ENCODE results near the gene CRISPLD2.

The CRISPLD2 gene

DNA sequence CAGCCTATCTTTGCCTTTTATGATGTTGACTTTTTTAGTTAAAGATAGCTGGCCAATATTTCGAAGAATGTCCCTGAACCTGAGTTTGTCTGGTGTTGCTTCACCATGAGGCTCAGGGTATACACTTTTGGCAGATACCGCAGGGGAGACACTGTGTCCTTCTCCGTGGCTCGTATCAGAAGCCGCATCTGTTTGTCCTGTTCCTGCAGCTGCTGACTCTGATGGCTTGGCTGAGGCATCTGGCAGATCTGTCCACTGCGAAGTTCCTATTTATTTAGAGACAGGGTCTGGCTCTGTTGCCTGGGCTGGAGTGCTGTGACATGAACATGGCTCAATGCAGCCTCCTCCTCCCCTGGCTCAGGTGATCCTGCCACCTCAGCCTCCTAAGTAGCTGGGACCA is 93.5 kb downstream of the CRISPLD2 start:
- DNase-seq (ENCODE audit: low read depth) = no peak

DNA sequence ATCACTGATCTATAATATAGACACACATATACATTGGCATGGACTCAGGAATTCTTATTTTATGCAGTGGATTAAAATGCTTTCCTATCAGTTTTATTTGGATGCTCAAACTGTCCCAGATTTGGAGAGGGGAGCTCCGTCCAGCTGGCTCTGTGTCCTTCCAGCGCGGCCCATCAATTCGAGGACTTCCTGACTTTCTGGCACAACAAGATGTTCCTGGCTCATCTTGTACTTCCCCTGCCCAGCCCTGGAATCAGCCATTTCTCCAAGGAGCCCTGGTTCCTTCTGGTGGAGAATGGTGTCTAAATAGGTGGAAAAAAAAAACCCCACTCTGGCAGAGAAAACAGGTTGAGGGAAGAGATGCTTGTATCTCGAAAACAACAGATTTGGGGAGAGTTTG is 94.5 kb downstream of the CRISPLD2 start:
- no peak for DNase-seq (ENCODE audit: low read depth)

DNA sequence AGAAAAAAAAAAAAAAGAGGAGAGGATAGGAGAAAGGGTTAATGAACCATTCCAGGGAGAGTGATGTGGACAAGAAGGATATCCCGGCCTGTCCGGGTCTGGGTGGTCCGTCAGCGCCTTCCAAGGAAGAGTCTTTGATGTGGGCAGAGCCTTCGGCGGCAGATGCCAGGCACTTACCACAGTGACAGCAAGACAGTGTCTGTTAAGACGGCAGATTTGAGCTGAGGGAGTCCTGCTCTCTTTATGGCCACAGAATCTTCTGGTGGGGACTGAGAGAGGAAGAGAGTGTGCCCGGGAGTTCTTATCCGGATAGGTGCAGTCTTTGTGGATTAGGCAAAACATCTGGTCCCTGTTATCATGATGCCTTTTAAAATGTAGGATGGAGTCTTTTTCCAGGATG is 96.4 kb downstream of the CRISPLD2 start:
- no peak for DNase-seq (ENCODE audit: low read depth)

DNA sequence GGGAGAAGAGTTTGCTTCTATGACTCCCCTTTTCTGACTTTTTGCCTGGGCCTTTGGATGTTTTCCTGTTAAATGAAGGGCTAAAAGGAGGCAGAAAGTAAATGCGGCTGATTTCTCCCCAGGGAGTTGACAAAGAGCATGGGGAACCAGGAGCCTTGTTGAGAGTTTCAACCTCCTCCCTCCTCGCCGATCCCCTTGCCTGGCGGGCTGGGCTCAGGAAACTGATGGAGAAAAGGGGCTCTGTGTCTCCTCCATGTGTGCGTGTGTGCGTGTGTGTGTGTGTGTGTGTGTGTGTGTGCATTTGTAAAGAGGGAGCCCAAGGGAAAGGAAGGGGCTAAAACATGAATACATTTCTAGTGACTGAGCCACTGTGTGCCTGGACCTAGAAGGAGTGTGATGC is 97.1 kb downstream of the CRISPLD2 start:
- no peak for DNase-seq (ENCODE audit: low read depth)

DNA sequence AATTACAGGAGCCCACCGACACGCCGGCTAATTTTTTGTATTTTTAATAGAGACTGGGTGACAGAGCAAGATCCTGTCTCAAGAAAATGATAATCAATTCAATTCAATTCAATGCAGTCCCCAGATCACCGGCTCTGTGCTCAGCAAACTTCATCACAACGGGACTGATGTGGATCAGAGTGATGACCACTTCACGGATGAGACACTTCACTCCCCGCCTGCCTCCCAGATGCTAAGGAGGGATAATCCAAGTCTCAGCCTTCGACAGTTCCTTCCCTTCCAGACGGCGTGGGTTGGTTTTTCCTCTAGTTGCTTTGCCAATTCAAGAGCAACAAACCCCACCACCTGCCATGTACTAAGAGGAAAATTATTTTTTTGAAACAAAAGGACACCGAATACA is 97.7 kb downstream of the CRISPLD2 start:
- DNase-seq (ENCODE audit: low read depth) = no peak

DNA sequence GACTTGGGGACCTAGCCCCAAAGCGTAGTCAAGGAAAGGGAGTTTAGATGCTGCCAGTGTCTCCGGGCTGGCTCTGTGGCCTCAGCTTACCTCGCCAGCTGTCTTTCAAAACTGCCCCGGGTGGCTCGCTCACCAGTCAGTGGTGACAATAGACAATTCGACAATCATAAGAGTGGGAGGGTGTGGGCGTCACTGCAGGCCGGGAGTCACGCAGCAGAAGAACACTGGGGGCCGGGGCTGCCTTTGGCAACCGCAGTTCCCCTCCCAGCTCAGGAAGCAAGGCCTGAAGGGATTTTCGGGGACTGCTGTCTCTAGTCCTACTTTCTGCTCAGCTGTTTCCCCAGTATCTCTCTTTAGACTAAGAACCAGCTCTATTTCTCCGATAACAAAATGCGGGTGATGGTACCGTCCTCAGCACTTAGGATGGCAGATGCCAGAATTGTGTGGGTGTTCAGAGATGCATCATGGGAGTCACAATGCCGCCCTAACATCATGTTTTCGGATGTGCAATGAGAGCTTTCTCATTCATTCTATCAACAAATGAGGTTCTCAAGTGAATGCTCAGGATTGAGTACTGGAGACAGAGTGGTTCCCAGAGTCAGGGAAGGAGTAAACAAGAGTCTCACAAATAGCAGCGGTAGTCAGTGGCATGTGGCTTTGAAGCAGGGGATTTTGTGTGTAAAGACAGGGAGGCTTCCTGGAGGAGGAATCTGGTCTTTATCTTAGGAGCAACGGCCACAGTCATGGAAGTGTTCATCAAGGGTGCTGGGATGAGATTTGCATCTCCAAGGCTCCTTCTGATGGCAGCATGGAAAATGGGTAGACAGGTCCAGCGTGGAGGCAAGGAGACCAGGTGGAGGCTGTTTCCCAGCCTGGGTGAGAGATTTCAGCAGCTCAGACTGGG is 98.5 kb downstream of the CRISPLD2 start:
- DNase-seq (ENCODE audit: low read depth) = no peak

DNA sequence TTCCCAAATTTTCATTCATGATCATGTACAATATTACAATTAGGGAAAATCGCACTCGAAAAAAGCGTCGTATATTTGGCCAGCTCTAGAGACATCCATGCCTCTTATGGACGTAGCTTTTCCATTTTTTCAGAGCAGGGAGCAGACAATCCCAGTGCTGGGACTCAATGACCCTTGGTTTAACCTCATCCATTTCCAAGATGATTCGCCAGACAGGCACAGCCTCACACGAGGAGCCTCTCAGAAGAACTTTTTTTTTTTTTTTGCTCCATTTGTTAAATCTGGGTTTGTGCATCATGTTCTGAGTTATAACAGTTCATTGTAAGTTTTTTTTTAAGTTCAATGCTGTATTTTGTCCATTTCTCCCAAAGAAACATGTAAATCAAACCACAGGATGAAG is 99.5 kb downstream of the CRISPLD2 start:
- no peak for DNase-seq (ENCODE audit: low read depth)

DNA sequence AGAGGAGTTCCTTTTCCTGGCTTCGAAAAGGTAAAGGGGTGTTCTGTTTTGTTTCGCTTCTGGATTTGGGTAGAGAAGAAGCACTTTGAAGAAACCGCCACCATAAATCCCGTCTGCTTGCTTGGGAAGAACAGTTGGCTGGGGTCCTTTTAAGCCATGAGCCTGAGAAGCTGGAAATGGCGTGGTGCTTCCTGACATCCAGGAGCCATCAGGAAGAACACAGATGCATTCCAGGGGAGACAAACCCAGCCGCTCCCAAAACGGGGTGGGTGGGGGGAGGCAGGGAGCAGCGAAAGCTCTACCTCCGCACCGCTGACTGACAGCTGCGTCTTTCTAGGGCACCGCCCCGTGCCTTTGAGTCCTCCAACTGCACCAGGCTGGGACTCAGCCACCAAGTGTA is 99.9 kb downstream of the CRISPLD2 start:
- no peak for DNase-seq (ENCODE audit: low read depth)

DNA sequence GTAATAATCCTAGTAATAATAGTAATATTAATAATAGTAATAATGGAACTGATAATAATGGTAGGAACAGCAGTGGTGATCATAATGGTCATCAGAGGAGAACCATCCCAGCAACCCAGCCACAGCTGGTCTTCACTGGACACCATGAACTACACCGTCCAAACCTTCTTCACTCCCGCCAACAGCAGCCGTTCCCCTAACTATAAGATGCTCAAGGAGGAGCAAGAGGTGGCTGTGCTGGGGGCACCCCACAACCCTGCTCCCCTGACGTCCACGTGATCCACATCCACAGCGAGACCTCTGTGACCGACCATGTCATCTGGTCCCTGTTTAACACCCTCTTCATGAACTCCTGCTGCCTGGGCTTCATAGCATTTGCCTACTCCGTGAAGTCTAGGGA is 100.5 kb downstream of the CRISPLD2 start:
- DNase-seq (ENCODE audit: low read depth) = no peak

DNA sequence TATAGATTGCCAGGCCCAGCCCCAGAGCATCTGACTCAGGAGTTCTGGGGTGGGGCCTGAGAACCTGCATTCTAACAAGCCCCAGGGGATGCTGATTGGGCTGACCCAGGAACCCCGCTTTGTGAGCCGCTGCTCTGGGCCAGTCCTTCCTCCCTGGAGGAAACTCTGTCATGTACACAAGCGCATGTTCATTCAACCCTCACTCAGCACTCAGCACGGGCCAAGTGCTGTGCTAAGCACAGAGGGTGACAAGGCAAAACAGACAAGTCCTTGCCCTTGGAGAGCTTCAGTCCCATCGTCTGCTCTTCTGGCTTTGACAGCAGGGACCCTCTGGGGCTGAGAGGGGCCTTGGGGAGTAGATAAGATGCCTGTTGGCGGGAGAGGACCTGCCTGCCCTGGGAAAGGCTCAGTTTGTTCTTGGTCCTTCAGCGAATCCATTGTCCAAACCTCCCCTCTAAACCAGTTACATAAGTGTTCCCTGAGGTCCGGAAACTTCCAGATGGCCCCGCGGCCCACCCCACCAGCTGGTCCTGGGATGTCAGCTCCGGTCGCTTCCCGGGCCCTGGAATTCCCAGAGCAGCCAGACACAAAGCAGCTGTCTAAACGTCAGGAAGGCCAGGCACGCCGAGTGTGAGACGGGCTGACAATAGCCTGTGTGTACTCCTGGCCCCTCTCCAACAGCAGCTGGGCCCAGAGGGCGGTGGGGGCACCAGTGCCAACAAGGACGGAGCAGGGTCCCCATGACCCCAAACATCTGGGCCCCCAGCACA is 102.8 kb downstream of the CRISPLD2 start:
- DNase-seq (ENCODE audit: low read depth) = no peak

DNA sequence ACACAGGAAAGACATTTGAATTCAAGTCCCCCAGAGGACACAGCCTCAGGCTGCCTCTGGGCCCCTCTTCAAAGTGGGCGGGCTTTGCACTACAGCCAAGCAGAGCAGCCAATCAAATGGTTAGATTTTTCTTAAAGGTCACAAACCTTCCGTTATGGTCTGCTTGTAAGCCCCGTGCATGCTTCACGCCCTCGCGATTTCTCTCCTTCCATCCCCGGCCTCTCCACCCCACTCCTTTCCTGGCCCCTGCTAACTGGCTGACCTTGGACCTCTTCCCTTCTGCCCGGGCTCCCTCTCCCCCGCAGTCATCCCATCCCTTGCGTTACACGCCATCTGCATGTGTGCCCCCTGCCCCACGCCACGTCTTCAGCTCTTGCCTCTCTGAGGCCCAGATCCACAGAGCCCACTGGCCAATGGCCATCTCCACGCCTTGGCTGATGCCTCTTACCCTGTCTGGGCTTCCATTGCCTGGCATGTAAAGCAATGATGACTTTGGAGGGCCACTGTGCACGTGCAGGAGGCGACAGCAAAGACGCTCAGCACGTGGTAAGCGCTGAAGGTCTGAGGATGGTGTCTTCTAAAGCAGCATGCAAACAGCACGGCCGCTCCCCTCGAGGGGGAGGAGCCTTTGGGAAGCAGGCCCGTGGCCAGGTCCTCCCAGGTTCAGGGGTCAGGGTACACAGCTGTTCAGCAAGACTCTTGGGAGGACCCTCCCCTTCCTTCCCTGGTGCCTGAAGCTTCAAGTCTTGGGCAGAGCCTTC is 104.7 kb downstream of the CRISPLD2 start:
- DNase-seq (ENCODE audit: low read depth) = no peak

DNA sequence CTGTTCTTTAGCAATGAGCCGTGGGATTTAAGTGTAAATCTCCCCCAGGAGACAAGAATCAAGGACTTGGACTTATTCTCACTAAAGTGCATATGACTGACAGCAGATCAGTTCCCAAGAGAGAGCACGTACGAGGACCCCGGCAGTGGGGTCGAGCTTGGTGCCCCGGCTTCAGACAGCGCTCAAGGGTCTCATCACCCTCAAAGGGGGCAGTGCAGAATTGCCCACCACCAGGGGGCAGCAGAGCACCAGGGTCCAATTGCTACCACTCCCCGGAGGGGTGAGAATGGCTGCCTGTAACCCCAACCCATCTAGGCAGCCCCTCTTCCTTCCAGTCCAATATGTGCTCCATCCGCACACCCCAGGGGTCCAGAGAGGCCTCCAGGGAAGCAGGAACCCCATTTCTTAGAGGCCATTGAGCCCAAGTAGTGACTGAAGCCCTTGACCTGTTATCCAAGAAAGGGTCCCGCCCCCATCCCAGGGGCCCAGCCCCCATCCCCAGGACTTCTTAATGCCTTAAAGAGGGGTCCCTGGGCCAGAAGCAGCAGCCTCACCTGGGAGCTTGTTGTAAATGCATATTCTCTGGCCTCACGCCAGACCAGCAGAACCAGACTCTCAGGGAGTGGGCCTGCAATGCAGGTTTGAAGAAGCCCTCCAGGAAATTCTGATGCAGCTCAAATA is 105.4 kb downstream of the CRISPLD2 start:
- no peak for DNase-seq (ENCODE audit: low read depth)

DNA sequence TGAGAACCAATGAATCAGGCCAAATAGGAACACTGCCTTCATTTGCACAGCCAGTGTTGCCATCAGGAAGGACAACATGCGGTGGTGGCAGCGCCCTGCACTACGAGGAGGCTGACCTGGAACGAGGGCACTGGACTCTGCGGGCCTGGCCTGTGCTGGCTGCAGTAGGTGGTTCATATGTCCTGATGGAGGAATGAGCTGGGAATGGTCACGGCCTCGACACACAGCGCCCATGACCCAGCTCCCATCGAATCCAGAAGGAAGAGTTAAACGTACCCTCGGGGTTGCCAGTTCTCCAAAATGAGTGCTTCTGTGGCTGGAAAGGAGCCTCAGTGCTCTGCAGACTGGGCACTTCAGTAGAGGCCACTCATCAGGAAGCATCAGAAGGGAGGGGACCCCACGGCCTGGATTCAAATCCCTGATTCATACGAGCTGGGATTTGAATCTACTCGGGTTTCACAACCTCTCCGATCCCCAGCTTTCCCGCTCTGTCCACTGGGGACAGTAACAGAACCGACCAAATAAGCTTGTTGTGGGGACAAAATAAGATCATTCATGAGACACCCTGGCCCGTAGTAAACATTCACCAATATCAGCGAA is 106.1 kb downstream of the CRISPLD2 start:
- no peak for DNase-seq (ENCODE audit: low read depth)

DNA sequence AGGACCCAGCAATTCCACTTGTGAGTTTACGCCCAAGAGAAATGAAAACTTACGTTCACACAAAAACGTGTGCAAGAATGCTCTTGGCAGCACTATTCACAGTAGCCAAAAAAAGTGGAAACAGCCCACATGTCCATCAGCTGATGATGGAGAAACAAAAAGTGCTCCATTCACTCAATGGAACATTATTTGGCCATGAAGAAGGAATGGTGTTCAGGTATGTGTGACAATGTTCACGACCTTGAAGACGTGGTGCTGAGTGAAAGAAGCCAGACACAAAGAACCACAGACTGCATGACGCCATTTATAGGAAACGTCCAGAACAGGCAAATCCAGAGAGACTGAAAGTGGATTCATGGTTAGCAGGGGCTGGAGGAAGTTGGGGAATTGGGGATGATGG is 106.7 kb downstream of the CRISPLD2 start:
- DNase-seq (ENCODE audit: low read depth) = no peak

DNA sequence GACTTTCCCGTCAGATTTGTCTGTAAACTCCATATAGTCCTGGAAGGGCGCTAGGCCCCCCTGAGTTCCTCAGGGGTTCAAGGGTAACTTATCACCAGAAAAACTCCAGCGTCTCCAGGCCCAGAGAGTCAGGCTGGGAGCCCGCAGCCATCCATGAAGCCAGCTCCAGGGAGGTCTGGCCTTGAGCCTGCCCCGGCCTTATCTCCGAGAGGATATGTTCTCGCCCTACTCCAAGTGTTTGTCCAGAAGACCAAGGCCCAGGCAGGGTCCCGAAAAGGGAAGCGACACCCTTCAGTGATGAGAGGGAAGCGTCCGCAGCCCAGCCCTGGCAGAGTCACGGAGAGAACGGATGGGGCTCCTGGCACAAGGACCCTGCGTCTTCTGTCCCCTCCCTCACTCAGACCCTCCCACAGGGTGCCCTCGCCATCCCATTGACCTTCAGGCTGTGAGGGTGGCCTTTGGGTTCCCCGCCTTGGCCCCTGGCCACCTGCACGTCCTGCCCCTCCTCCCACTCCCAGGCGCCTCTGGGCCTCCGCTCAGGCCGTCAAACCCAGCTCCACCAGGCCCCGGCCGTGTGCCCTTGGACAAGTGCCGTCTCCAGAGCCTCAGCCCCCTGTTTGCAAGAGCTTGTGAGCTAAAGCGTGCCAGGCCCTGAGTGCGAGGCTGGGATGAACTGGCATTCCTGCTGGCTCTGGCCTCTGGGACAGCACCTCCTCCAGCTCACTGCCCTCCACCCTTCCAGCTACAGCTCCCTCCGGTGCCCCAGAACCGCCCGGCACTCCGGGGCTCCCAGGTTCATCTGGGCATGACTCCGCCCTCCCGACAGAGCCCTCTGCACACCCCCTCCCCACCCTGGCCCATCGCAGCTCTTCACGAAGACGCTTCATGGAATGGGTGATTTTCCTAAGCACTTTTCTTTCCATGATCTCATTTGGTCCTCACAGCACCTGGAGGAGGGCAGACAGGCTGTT is 108.1 kb downstream of the CRISPLD2 start:
- DNase-seq (ENCODE audit: low read depth) = no peak

DNA sequence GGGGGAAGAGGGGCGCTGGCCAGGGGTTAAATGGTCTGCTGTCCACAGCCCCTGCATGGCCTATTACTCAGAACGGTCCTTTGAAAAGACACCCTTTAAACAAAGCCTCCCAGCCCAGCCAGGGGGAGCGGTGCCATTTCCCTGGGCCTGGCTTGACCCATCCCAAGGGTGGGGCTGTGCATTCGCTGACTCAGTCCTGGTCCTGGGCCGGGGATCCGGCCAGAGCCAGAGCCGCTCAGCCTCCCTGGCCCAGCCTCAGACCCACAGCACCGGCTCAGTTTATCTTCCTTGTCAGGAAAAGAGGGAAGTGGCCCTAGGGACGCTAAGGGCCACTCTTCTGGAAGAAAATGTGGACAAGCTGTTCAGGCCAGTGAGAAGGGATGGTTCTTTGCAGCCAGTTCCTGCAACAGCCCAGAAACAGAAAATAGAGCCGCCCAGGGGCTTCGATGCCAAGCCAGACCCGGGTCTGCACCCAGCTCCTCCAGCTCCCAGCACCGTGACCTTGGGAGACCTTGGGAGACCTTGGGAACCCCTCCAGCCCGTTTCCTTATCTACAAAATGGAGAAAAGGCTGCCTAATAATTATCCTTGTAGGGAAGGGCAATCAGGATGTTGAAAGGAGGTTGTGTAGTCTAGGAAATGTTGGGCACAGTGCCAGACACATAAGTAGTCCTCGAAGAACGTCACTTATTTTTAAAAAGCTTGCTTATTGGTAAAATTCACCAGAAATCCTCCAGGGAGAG is 109.1 kb downstream of the CRISPLD2 start:
- no peak for DNase-seq (ENCODE audit: low read depth)

DNA sequence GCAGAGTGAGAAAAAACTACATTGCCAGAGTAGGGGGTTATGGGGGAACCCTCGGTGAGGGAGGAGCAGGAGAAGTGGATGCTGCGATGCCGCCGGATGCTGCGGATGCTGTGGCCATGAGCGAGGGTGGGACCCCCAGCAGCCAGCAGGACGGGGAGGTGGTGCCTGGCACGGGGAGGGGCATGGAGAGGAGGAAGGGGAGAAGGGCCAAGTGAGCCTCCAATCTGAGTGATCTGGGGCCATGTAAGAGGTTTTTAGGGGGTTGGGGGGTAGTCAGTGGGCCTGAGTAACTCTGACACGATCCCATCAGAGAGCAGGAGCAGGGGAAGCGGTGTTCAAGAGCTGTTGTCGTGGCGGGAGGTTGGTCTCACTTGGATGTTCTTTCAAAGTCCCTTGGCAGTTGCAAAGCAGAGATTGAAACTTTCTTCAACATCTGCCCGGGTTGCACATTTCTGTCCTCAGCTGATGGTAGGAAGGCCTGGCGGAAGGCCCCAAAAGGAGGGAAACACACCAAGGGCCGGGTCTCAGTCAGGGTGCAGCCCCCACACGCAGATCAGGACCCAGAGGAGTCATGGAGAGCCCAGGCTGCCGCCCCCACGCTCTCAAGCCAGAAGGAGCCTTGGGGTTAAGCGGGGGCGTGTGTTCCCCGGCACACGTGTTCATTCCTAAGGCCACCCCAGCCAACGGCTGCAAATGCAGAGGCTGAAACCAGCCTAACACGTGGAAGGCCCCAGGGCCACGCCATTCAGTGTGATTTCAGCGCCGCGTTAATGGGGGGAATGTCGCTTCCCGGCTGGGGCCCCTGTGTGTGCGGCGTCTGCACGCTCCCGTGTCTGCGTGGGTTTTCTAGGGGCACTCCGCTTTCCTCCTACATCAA is 109.9 kb downstream of the CRISPLD2 start:
- DNase-seq (ENCODE audit: low read depth) = no peak

DNA sequence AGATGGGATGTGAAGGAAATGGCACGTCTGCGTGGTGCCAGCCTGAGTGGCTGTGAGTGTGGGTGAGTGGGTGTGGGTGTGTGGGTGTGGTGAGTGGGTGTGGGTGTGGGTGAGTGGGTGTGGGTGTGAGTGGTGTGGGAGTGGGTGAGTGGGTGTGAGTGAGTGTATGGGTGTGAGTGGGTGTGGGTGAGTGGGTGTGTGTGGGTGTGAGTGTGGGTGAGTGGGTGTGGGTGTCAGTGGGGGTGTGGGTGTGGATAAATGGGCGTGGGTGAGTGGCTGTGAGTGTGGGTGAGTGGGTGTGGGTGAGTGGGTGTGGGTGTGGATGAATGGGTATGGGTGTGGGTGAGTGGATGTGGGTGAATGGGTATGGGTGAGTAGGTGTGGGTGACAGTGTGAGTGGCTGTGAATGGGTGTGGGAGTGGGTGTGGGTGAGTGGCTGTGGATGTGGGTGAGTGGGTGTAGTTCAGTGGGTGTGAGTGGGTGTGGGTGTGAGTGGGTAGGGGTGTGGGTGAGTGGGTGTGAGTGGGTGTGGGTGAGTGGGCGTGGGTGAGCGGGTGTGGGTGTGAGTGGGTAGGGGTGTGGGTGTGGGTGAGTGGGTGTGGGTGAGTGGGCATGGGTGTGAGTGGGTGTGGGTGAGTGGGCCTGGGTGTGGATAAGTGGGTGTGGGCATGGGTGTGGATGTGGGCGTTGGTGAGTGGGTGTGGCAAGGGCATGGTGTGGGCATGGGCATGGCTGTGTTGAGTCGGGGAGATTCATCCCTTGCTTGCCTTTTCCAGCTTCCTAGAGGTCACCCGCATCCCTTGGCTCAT is 110.7 kb downstream of the CRISPLD2 start:
- no peak for DNase-seq (ENCODE audit: low read depth)

Measured in HS-5 (cell line).